ENCODE results near the gene PDE4DIP.
"Not testable (repeated sequence)": the region's sequence is repeated elsewhere in the genome, so short reads cannot be mapped to it uniquely, and the experiment has no call there.

The PDE4DIP gene

GRCh38 chr1:148975866-148976537, 131.8 kb downstream of the PDE4DIP start:
- not testable (repeated sequence) for DNase-seq

GRCh38 chr1:148977785-148978184, 133.6 kb downstream of the PDE4DIP start:
- DNase-seq: not testable (repeated sequence)

- DNase-seq: not testable (repeated sequence)
Observed at GRCh38 chr1:148989378-148989777, 145.2 kb downstream of the PDE4DIP start.

- DNase-seq: not testable (repeated sequence)
Observed at GRCh38 chr1:148990233-148990788, 146.1 kb downstream of the PDE4DIP start.

- not testable (repeated sequence) for DNase-seq
Observed at GRCh38 chr1:148991818-148992217, 147.6 kb downstream of the PDE4DIP start.

GRCh38 chr1:148992364-148992763, 148.1 kb downstream of the PDE4DIP start:
- DNase-seq: not testable (repeated sequence)

- not testable (repeated sequence) for DNase-seq
Observed at GRCh38 chr1:148996449-148997224, 152.4 kb downstream of the PDE4DIP start.

GRCh38 chr1:148997405-148997804, 153.2 kb downstream of the PDE4DIP start:
- not testable (repeated sequence) for DNase-seq

- not testable (repeated sequence) for DNase-seq
Observed at GRCh38 chr1:149002664-149003063, 158.4 kb downstream of the PDE4DIP start.

- DNase-seq: not testable (repeated sequence)
Observed at GRCh38 chr1:149008326-149008725, 164.1 kb downstream of the PDE4DIP start.

- DNase-seq: not testable (repeated sequence)
Observed at GRCh38 chr1:149008769-149009168, 164.5 kb downstream of the PDE4DIP start.

GRCh38 chr1:149009761-149010160, 165.5 kb downstream of the PDE4DIP start:
- not testable (repeated sequence) for DNase-seq

- DNase-seq: not testable (repeated sequence)
Observed at GRCh38 chr1:149012599-149012998, 168.4 kb downstream of the PDE4DIP start.

- DNase-seq: not testable (repeated sequence)
Observed at GRCh38 chr1:149013513-149013912, 169.3 kb downstream of the PDE4DIP start.

- DNase-seq: not testable (repeated sequence)
Observed at GRCh38 chr1:149015522-149015921, 171.3 kb downstream of the PDE4DIP start.

GRCh38 chr1:149016626-149017025, 172.4 kb downstream of the PDE4DIP start:
- not testable (repeated sequence) for DNase-seq

GRCh38 chr1:149018577-149018976, 174.3 kb downstream of the PDE4DIP start:
- not testable (repeated sequence) for DNase-seq

- not testable (repeated sequence) for DNase-seq
Observed at GRCh38 chr1:149024327-149024726, 180.1 kb downstream of the PDE4DIP start.

- DNase-seq: not testable (repeated sequence)
Observed at GRCh38 chr1:149033916-149034315, 189.7 kb downstream of the PDE4DIP start.

GRCh38 chr1:149043056-149043455, 198.8 kb downstream of the PDE4DIP start:
- DNase-seq: not testable (repeated sequence)

GRCh38 chr1:149064611-149065010, 220.4 kb downstream of the PDE4DIP start:
- not testable (repeated sequence) for DNase-seq

GRCh38 chr1:149075505-149076127, 231.4 kb downstream of the PDE4DIP start:
- not testable (repeated sequence) for DNase-seq

Data from T-helper 9 cell (primary cell).